ENCODE data around the gene KCNQ1.

- TF ChIP-seq RNF2 (IDR thresholded peaks at IDR 0.05) (no peak), TAF1 (IDR thresholded peaks at IDR 0.05; ENCODE audit: control insufficient read depth, extremely low read depth, insufficient read depth, low read length, severe bottlenecking) (no peak), CTCF (IDR thresholded peaks at IDR 0.05 in 2 of 3, conservative IDR thresholded peaks at IDR 0.05 in 1 of 3; ENCODE audit: insufficient read depth in 2 of 3, low read depth in 1 of 3, low read length in 3 of 3) (no peak), EZH2 (IDR thresholded peaks at IDR 0.05; ENCODE audit: borderline replicate concordance, low read depth, low read length) (no peak), POLR2AphosphoS5 (IDR thresholded peaks at IDR 0.05; ENCODE audit: control insufficient read depth, insufficient read depth, low read depth, low read length) (no peak), RHOXF2B (CRISPR knock-in tag; conservative IDR thresholded peaks at IDR 0.05) (no peak), NRF1 (conservative IDR thresholded peaks at IDR 0.05 in 1 of 2, IDR thresholded peaks at IDR 0.05 in 1 of 2) (no peak)
- TF ChIP-seq, protein P1, sequence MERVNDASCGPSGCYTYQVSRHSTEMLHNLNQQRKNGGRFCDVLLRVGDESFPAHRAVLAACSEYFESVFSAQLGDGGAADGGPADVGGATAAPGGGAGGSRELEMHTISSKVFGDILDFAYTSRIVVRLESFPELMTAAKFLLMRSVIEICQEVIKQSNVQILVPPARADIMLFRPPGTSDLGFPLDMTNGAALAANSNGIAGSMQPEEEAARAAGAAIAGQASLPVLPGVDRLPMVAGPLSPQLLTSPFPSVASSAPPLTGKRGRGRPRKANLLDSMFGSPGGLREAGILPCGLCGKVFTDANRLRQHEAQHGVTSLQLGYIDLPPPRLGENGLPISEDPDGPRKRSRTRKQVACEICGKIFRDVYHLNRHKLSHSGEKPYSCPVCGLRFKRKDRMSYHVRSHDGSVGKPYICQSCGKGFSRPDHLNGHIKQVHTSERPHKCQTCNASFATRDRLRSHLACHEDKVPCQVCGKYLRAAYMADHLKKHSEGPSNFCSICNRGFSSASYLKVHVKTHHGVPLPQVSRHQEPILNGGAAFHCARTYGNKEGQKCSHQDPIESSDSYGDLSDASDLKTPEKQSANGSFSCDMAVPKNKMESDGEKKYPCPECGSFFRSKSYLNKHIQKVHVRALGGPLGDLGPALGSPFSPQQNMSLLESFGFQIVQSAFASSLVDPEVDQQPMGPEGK (CRISPR knock-in tag; IDR thresholded peaks at IDR 0.05; ENCODE audit: borderline replicate concordance), result no peak
- TF ChIP-seq, protein P2, sequence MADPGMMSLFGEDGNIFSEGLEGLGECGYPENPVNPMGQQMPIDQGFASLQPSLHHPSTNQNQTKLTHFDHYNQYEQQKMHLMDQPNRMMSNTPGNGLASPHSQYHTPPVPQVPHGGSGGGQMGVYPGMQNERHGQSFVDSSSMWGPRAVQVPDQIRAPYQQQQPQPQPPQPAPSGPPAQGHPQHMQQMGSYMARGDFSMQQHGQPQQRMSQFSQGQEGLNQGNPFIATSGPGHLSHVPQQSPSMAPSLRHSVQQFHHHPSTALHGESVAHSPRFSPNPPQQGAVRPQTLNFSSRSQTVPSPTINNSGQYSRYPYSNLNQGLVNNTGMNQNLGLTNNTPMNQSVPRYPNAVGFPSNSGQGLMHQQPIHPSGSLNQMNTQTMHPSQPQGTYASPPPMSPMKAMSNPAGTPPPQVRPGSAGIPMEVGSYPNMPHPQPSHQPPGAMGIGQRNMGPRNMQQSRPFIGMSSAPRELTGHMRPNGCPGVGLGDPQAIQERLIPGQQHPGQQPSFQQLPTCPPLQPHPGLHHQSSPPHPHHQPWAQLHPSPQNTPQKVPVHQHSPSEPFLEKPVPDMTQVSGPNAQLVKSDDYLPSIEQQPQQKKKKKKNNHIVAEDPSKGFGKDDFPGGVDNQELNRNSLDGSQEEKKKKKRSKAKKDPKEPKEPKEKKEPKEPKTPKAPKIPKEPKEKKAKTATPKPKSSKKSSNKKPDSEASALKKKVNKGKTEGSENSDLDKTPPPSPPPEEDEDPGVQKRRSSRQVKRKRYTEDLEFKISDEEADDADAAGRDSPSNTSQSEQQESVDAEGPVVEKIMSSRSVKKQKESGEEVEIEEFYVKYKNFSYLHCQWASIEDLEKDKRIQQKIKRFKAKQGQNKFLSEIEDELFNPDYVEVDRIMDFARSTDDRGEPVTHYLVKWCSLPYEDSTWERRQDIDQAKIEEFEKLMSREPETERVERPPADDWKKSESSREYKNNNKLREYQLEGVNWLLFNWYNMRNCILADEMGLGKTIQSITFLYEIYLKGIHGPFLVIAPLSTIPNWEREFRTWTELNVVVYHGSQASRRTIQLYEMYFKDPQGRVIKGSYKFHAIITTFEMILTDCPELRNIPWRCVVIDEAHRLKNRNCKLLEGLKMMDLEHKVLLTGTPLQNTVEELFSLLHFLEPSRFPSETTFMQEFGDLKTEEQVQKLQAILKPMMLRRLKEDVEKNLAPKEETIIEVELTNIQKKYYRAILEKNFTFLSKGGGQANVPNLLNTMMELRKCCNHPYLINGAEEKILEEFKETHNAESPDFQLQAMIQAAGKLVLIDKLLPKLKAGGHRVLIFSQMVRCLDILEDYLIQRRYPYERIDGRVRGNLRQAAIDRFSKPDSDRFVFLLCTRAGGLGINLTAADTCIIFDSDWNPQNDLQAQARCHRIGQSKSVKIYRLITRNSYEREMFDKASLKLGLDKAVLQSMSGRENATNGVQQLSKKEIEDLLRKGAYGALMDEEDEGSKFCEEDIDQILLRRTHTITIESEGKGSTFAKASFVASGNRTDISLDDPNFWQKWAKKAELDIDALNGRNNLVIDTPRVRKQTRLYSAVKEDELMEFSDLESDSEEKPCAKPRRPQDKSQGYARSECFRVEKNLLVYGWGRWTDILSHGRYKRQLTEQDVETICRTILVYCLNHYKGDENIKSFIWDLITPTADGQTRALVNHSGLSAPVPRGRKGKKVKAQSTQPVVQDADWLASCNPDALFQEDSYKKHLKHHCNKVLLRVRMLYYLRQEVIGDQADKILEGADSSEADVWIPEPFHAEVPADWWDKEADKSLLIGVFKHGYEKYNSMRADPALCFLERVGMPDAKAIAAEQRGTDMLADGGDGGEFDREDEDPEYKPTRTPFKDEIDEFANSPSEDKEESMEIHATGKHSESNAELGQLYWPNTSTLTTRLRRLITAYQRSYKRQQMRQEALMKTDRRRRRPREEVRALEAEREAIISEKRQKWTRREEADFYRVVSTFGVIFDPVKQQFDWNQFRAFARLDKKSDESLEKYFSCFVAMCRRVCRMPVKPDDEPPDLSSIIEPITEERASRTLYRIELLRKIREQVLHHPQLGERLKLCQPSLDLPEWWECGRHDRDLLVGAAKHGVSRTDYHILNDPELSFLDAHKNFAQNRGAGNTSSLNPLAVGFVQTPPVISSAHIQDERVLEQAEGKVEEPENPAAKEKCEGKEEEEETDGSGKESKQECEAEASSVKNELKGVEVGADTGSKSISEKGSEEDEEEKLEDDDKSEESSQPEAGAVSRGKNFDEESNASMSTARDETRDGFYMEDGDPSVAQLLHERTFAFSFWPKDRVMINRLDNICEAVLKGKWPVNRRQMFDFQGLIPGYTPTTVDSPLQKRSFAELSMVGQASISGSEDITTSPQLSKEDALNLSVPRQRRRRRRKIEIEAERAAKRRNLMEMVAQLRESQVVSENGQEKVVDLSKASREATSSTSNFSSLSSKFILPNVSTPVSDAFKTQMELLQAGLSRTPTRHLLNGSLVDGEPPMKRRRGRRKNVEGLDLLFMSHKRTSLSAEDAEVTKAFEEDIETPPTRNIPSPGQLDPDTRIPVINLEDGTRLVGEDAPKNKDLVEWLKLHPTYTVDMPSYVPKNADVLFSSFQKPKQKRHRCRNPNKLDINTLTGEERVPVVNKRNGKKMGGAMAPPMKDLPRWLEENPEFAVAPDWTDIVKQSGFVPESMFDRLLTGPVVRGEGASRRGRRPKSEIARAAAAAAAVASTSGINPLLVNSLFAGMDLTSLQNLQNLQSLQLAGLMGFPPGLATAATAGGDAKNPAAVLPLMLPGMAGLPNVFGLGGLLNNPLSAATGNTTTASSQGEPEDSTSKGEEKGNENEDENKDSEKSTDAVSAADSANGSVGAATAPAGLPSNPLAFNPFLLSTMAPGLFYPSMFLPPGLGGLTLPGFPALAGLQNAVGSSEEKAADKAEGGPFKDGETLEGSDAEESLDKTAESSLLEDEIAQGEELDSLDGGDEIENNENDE (IDR thresholded peaks at IDR 0.05; ENCODE audit: low read depth, low read length), result no peak
Observed at GRCh38 chr11:2579315-2580060, 134.7 kb downstream of the KCNQ1 start.
